ENCODE measurements around the gene CFAP57. TPM values are rescaled to one million over a fixed set of nuclear protein-coding genes. Genes with fewer than 3 reads are reported as not detected.

The CFAP57 gene
- total RNA-seq, 1 donor from 2014 or later, result 0.17 TPM

DNA sequence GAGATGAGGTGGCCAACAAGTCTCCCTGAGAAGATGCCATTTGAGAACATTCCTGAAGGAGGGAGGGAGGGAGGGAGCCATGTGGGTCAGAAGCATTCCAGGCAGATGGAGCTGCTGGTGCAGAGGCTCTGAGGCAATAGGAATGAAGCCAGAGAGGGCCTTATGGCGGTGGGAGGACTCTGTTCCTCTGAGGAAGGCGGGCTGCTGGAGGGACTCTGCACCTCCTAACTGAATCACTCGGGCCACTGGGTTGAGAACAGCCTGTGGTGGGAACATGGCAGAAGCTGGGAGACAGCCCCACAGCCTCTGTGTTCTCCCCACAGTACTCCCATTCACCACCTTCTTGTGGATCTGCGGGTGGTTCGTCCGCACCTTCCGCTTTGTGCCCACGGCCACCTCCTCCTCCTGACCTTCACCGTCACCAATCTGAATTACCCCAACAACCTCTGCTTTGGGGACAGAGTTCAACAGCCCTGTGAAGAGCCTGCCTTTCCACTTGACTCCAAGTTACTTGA lies 95.2 kb downstream of the CFAP57 start:
- peak; percentile 4 for ATAC-seq
- H3K4me1 ChIP-seq, result peaks cover 10% of the 10 kb centered on the region
- peak overlapping the region; percentile 63 for H3K27ac ChIP-seq
- H3K27me3 ChIP-seq, result no peaks in the 10 kb centered on the region
- DNase-seq, result peak; percentile 68
- no peaks in the 10 kb centered on the region for H3K36me3 ChIP-seq
- no peak for TF ChIP-seq CTCF (IDR thresholded peaks at IDR 0.05)
- H3K9me3 ChIP-seq, result no peaks in the 10 kb centered on the region
- no peak overlapping the region for H3K4me3 ChIP-seq
- intact Hi-C loops (cut with DNase I), result no loop called here

GRCh38 chr1:43267818-43268425 lies 95.8 kb downstream of the CFAP57 start:
- no peaks in the 10 kb centered on the region for H3K27me3 ChIP-seq
- H3K4me3 ChIP-seq, result no peak overlapping the region
- peak overlapping the region; percentile 63 for H3K27ac ChIP-seq
- ATAC-seq, result no peak
- H3K36me3 ChIP-seq, result no peaks in the 10 kb centered on the region
- intact Hi-C loops (cut with DNase I), result no loop called here
- peaks cover 10% of the 10 kb centered on the region for H3K4me1 ChIP-seq
- DNase-seq, result peak; percentile 59
- no peaks in the 10 kb centered on the region for H3K9me3 ChIP-seq
- no peak for TF ChIP-seq CTCF (IDR thresholded peaks at IDR 0.05)

DNA sequence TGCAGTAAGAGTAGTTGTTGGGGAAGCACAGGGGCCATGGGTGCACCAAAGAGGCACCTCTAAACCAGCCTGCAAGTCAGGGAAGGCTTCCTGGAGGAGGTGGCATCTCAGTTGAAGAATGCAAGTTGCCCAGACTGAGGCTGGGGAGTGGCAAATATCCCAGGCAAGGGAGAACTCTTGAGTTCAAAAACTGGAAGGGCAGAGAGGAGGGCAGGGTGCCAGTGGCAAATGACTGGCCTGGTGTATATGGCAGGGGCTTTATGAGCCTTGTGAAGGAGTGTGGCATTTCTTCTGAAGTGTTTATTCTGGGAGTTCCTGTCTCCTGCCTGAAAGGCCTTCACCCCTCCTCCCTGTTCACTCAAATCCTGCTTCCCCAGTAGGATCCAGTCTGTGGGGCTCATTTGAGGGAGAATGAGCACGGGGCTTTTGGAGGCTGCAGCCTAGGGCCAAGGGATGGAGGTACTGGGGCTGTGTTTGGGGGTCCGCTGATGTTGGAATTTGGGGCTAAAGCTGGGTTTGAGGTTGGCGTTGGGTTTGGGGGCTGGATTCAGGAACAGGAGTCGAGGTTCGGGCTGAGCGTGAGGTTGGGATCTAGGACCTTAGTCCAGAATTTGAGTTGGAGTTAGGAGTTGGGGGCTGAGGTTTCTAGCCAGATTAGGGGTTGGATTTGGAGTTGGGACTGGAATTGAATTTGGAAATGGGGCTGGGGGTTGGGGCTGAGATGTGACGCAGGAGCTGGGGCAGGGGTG lies 97.7 kb downstream of the CFAP57 start, which contains the start of gene TMEM125:
TMEM125 (plus strand) TSS at position 357 of the 749 bp plus-strand sequence. CDS start 2,740 bp downstream, outside the sequence.
- DNase-seq (peak; percentile 91), ATAC-seq (peak; percentile 77)
- Histone ChIP-seq H3K4me3 (peak within 1 kb of the TSS; percentile 48), H3K4me1 (peaks cover 14% of the 10 kb centered on the region), H3K27ac (peak within 1 kb of the TSS; percentile 87), H3K9me3 (no peaks in the 10 kb centered on the region), H3K36me3 (no peaks in the 10 kb centered on the region), H3K27me3 (no peaks in the 10 kb centered on the region)
- TF ChIP-seq CTCF (IDR thresholded peaks at IDR 0.05), result no peak
- intact Hi-C loops (cut with DNase I), result no loop called here

- intact Hi-C loops (cut with DNase I), result no loop called here
- Histone ChIP-seq H3K9me3 (no peaks in the 10 kb centered on the region), H3K4me3 (peak overlapping the region; percentile 48), H3K27ac (peak overlapping the region; percentile 87), H3K4me1 (peaks cover 14% of the 10 kb centered on the region), H3K27me3 (no peaks in the 10 kb centered on the region), H3K36me3 (no peaks in the 10 kb centered on the region)
- peak; percentile 92 for DNase-seq
- ATAC-seq, result peak; percentile 91
- TF ChIP-seq CTCF (IDR thresholded peaks at IDR 0.05), result no peak
Measured at GRCh38 chr1:43270421-43271095, 98.4 kb downstream of the CFAP57 start.

DNA sequence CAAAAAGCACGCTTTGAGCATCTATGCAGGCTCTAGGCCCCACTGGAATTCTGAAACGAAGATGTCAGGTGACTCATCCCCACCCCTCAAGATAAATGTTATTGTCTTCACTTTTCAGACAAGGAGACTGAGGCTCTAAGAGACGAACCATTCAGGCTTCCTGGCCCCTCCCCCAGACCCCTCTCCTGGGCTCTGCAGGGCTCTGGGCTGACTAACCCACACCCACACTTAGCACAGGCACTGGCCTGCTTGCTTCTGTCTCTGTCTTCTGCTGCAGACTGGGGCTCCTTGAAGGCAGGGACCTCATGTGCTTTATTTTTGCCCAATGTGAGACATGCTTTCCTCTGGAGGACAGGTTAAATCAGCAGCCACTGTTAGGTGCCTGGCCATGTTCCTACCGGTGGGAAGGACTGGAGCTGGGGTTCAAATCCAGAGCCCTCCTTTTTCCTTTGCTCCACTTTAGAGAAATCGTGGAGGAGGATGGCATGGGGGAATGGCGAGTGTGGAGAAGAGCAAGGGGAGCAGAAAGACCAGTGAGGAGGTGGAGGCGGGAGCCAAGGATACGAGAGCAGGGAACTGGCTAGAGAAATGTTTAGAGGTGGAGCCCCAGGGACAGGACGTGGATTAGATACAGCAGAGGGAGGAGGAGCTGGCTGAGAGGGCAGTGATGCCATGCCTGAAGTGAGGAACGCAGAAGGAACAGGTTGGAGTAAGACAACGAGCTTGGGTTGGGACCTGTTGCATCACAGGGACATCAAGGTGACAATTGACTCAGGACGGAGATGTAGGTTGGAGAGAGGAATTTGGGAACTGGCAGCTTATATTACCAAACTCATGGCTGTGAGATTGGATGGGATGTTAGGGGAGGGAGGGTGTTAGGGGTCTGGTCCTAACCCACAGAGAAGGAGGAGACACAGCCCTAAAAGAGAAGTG lies 99.3 kb downstream of the CFAP57 start:
- Histone ChIP-seq H3K36me3 (no peaks in the 10 kb centered on the region), H3K27me3 (no peaks in the 10 kb centered on the region), H3K9me3 (no peaks in the 10 kb centered on the region), H3K4me3 (peak overlapping the region; percentile 48), H3K4me1 (peaks cover 14% of the 10 kb centered on the region), H3K27ac (peak overlapping the region; percentile 87)
- no peak for TF ChIP-seq CTCF (IDR thresholded peaks at IDR 0.05)
- ATAC-seq (no peak), DNase-seq (peak; percentile 50)
- intact Hi-C loops (cut with DNase I), result no loop called here

Data from upper lobe of right lung (tissue), 1 donor.